Measurements from ENCODE around the gene ZNF175. TPM values are rescaled to one million over a fixed set of nuclear protein-coding genes. Genes with fewer than 3 reads are reported as not detected.
A peak's percentile ranks its signal among the peaks of the same experiment; 100 is the strongest.

Gene ZNF175
- total RNA-seq, 1 donor from 2014 or later = 11.0 TPM

DNA sequence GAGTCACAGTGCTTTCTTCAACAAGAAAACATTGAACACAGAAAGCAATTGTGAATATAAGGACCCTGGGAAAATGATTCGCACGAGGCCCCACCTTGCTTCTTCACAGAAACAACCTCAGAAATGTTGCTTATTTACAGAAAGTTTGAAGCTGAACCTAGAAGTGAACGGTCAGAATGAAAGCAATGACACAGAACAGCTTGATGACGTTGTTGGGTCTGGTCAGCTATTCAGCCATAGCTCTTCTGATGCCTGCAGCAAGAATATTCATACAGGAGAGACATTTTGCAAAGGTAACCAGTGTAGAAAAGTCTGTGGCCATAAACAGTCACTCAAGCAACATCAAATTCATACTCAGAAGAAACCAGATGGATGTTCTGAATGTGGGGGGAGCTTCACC, 15.7 kb downstream of the ZNF175 start:
- no peak for DNase-seq (ENCODE audit: low spot score)
- Mint-ChIP-seq H3K4me1 (ENCODE audit: low read depth) (no peaks in the 10 kb centered on the region), H3K27me3 (ENCODE audit: low read depth) (no peaks in the 10 kb centered on the region), H3K27ac (no peak overlapping the region), H3K36me3 (ENCODE audit: low read depth) (peaks cover 75% of the 10 kb centered on the region), H3K9me3 (peaks cover 66% of the 10 kb centered on the region), H3K4me3 (ENCODE audit: low read depth) (no peak overlapping the region)
- intact Hi-C loops (cut with micrococcal nuclease) = no loop called here

DNA sequence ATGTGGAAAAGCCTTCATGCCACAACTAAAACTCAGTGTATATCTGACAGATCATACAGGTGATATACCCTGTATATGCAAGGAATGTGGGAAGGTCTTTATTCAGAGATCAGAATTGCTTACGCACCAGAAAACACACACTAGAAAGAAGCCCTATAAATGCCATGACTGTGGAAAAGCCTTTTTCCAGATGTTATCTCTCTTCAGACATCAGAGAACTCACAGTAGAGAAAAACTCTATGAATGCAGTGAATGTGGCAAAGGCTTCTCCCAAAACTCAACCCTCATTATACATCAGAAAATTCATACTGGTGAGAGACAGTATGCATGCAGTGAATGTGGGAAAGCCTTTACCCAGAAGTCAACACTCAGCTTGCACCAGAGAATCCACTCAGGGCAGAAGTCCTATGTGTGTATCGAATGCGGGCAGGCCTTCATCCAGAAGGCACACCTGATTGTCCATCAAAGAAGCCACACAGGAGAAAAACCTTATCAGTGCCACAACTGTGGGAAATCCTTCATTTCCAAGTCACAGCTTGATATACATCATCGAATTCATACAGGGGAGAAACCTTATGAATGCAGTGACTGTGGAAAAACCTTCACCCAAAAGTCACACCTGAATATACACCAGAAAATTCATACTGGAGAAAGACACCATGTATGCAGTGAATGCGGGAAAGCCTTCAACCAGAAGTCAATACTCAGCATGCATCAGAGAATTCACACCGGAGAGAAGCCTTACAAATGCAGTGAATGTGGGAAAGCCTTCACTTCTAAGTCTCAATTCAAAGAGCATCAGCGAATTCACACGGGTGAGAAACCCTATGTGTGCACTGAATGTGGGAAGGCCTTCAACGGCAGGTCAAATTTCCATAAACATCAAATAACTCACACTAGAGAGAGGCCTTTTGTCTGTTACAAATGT, 16.4 kb downstream of the ZNF175 start:
- Mint-ChIP-seq H3K4me1 (ENCODE audit: low read depth) (peaks cover 2% of the 10 kb centered on the region), H3K4me3 (ENCODE audit: low read depth) (no peak overlapping the region), H3K36me3 (ENCODE audit: low read depth) (peaks cover 68% of the 10 kb centered on the region), H3K27ac (no peak overlapping the region), H3K9me3 (peaks cover 66% of the 10 kb centered on the region), H3K27me3 (ENCODE audit: low read depth) (no peaks in the 10 kb centered on the region)
- DNase-seq (ENCODE audit: low spot score) = no peak
- intact Hi-C loops (cut with micrococcal nuclease) = no loop called here

- H3K27ac Mint-ChIP-seq = no peak overlapping the region
- H3K27me3 Mint-ChIP-seq (ENCODE audit: low read depth) = no peaks in the 10 kb centered on the region
- intact Hi-C loops (cut with micrococcal nuclease) = no loop called here
- no peak for DNase-seq (ENCODE audit: low spot score)
- H3K4me1 Mint-ChIP-seq (ENCODE audit: low read depth) = peaks cover 13% of the 10 kb centered on the region
- H3K9me3 Mint-ChIP-seq = peaks cover 53% of the 10 kb centered on the region
- H3K36me3 Mint-ChIP-seq (ENCODE audit: low read depth) = peaks cover 48% of the 10 kb centered on the region
- no peak overlapping the region for H3K4me3 Mint-ChIP-seq (ENCODE audit: low read depth)
These were observed 18.4 kb downstream of the ZNF175 start for GRCh38 chr19:51589511-51589910.

DNA sequence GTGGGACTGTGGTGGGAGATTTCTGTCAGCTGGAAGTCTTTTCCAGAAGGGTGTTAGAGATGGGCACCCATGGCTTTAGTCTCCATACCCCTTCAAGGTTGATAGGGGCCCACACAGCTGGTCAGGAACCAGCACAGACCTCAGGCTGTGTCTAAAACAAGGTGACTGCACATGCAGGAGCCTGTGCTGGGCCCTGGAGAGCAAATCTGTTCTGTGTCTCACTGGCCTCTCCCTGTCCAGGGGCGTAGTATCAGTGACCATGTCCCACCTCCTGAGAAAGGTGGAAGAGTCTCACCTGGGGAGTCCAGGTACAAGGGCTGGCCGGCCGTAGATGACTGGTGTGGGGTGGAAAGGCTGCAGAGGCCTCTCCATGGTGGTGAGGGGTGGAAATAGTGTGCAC, 19.4 kb downstream of the ZNF175 start:
- no peaks in the 10 kb centered on the region for H3K27me3 Mint-ChIP-seq (ENCODE audit: low read depth)
- peaks cover 44% of the 10 kb centered on the region for H3K9me3 Mint-ChIP-seq
- H3K36me3 Mint-ChIP-seq (ENCODE audit: low read depth) = peaks cover 39% of the 10 kb centered on the region
- no peak overlapping the region for H3K27ac Mint-ChIP-seq
- no peak overlapping the region for H3K4me3 Mint-ChIP-seq (ENCODE audit: low read depth)
- peaks cover 20% of the 10 kb centered on the region for H3K4me1 Mint-ChIP-seq (ENCODE audit: low read depth)
- DNase-seq (ENCODE audit: low spot score) = no peak
- intact Hi-C loops (cut with micrococcal nuclease) = loop anchor here (5.0 kb wide), 1 partner anchor 483 kb away; the partner anchor contains the start of gene CTU1

DNA sequence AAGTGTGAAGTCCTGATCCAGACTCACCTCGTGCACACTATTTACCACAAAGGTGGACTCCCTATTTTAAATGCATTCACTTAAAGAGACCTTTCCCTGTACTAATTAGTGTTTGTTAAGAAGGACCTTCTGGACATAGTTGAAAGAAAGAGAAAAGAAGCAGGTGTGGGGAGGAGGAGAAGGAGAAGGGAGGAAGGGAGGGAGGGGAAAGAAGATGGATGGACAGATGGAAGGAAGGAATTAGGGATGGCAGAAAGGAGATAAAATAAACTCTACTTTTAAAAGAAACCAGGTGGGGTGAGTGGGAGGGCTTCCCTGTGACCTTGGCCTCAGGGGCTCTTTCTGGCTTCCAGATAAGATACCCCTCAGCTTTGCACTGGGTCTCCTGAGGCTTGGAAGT, 21.4 kb downstream of the ZNF175 start:
- Mint-ChIP-seq H3K4me1 (ENCODE audit: low read depth) (peaks cover 20% of the 10 kb centered on the region), H3K36me3 (ENCODE audit: low read depth) (peaks cover 18% of the 10 kb centered on the region), H3K4me3 (ENCODE audit: low read depth) (peak overlapping the region; percentile 51), H3K9me3 (peaks cover 23% of the 10 kb centered on the region), H3K27ac (no peak overlapping the region), H3K27me3 (ENCODE audit: low read depth) (peaks cover 6% of the 10 kb centered on the region)
- DNase-seq (ENCODE audit: low spot score) = no peak
- intact Hi-C loops (cut with micrococcal nuclease) = loop anchor here (5.0 kb wide), 1 partner anchor 485 kb away; the partner anchor contains the start of gene CTU1

- Mint-ChIP-seq H3K36me3 (ENCODE audit: low read depth) (peaks cover 11% of the 10 kb centered on the region), H3K4me3 (ENCODE audit: low read depth) (peak overlapping the region; percentile 89), H3K4me1 (ENCODE audit: low read depth) (peaks cover 20% of the 10 kb centered on the region), H3K27ac (peak overlapping the region; percentile 80), H3K27me3 (ENCODE audit: low read depth) (peaks cover 6% of the 10 kb centered on the region), H3K9me3 (peaks cover 15% of the 10 kb centered on the region)
- intact Hi-C loops (cut with micrococcal nuclease) = loop anchor here (5.0 kb wide), 1 partner anchor 486 kb away; the partner anchor contains the start of gene CTU1
- DNase-seq (ENCODE audit: low spot score) = no peak
These were observed 22.2 kb downstream of the ZNF175 start for GRCh38 chr19:51593138-51593890.

GRCh38 chr19:51593969-51594773, 23.1 kb downstream of the ZNF175 start:
- Mint-ChIP-seq H3K4me3 (ENCODE audit: low read depth) (peak overlapping the region; percentile 89), H3K9me3 (peaks cover 8% of the 10 kb centered on the region), H3K27ac (peak overlapping the region; percentile 80), H3K27me3 (ENCODE audit: low read depth) (peaks cover 6% of the 10 kb centered on the region), H3K36me3 (ENCODE audit: low read depth) (peaks cover 7% of the 10 kb centered on the region), H3K4me1 (ENCODE audit: low read depth) (peaks cover 20% of the 10 kb centered on the region)
- intact Hi-C loops (cut with micrococcal nuclease) = loop anchor here (1.0 to 5.0 kb wide), 3 partner anchors 23 to 487 kb away; partner anchors contain the start of genes CTU1 and ZNF175
- DNase-seq (ENCODE audit: low spot score) = peak; percentile 95

DNA sequence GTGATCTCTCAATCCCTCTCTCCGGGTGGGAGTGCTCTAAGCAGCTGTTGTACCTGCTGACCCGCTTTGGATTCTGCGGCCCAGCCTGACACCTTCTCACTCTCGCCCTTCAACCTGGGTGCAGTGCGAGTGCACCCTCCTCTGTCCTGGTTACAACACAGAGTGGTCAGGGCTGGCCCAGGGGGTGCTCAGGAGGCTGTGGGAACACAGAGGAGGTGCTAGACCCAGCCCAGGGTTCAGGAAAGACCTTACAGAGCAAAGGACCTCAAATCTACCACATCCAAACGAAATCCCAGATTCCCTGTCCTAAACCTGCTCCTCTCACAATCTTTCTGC, 23.7 kb downstream of the ZNF175 start:
- Mint-ChIP-seq H3K9me3 (peaks cover 2% of the 10 kb centered on the region), H3K27ac (peak overlapping the region; percentile 80), H3K4me3 (ENCODE audit: low read depth) (peak overlapping the region; percentile 89), H3K27me3 (ENCODE audit: low read depth) (peaks cover 6% of the 10 kb centered on the region), H3K4me1 (ENCODE audit: low read depth) (peaks cover 20% of the 10 kb centered on the region), H3K36me3 (ENCODE audit: low read depth) (peaks cover 2% of the 10 kb centered on the region)
- DNase-seq (ENCODE audit: low spot score) = no peak
- intact Hi-C loops (cut with micrococcal nuclease) = loop anchor here (1.0 to 5.0 kb wide), 3 partner anchors 23 to 487 kb away; partner anchors contain the start of genes CTU1 and ZNF175

DNA sequence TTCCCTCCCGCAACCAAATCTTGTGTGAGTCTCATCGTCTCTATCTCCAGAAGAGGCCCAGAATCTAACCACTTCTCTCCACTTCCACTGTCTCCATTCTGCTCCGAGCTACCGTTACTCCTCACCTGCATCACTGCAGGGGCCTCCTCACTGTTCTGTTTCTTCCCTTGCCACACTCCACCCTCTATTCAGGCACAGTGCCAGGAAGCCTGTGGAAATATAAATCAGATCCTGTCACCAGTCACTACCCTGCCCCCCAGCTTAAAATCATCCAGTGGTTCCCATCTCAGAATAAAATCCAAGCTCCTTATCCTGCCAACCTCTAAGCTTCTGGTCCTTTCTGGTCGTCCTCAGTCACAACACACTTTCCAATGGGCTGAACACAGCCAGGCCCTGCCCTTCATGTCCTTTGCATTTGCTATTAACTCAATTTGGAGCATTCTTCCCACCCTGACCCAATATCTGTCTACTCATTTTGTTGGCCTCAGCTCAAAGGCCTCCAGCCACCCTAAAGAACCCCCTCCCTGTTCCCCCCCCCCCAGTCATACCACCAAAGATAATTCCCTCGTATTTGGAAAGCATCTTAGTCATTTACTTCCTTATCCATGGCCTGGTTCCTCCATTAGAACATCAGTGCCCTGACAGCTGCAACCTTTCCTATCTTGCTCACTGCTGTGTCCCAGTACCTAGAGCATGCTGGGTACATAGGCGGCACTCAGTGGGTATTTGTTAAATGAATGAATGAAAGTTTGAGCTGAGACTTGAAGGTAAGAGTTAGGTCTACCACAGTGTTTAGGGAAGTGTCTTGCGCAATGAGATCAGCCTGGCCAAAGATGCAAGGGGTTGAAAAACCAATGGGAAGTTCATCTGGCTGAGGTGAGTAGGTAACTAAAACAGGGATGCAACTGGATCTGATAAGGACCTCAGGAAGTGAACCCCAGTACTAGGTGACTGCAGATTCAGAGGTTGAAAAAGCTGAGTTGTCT, 24.4 kb downstream of the ZNF175 start:
- peak overlapping the region; percentile 89 for H3K4me3 Mint-ChIP-seq (ENCODE audit: low read depth)
- no peaks in the 10 kb centered on the region for H3K36me3 Mint-ChIP-seq (ENCODE audit: low read depth)
- peaks cover 20% of the 10 kb centered on the region for H3K4me1 Mint-ChIP-seq (ENCODE audit: low read depth)
- peaks cover 12% of the 10 kb centered on the region for H3K27me3 Mint-ChIP-seq (ENCODE audit: low read depth)
- no peak for DNase-seq (ENCODE audit: low spot score)
- H3K9me3 Mint-ChIP-seq = no peaks in the 10 kb centered on the region
- intact Hi-C loops (cut with micrococcal nuclease) = loop anchor here (2.0 kb wide), 1 partner anchor 49 kb away; no protein-coding TSS in a partner anchor
- H3K27ac Mint-ChIP-seq = peak overlapping the region; percentile 36

DNA sequence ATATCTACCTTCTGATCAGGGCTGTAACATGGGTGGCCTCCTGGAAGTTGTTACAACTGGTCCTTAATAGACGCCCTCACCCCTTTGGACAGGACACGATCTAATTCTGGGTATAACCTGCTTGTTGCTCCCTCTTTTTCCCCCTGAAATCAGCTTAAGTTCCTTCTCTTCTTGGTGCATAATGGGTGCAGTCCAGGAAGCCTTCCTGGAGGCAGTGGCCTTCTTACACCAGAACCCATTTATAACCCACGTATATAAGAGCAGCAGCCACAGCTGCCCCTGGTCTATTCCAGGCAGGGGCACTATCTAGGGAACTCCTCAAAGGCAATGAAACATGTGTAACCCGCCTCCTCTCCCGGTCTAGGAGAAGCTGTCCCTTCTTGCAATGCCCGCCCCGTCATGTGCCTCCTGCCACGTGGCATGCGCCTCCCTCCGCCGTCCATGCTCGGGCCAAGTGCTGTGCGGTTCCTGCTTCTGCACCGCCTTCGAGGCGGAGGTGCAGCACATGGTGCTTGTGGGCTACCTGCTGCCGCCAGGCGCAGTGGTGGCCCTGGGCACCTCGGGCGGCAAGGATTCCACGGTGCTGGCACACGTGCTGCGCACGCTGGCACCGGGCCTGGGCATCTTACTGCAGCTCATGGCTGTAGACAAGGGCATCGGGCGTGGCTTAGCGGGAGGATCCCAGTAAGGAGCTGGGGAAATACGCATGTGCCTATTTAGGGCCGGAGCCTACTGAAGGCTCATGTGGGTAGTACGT, 27.3 kb downstream of the ZNF175 start:
- Mint-ChIP-seq H3K27me3 (ENCODE audit: low read depth) (peaks cover 26% of the 10 kb centered on the region), H3K27ac (no peak overlapping the region), H3K9me3 (no peaks in the 10 kb centered on the region), H3K4me3 (ENCODE audit: low read depth) (no peak overlapping the region), H3K4me1 (ENCODE audit: low read depth) (peaks cover 16% of the 10 kb centered on the region), H3K36me3 (ENCODE audit: low read depth) (no peaks in the 10 kb centered on the region)
- no peak for DNase-seq (ENCODE audit: low spot score)
- intact Hi-C loops (cut with micrococcal nuclease) = no loop called here

DNA sequence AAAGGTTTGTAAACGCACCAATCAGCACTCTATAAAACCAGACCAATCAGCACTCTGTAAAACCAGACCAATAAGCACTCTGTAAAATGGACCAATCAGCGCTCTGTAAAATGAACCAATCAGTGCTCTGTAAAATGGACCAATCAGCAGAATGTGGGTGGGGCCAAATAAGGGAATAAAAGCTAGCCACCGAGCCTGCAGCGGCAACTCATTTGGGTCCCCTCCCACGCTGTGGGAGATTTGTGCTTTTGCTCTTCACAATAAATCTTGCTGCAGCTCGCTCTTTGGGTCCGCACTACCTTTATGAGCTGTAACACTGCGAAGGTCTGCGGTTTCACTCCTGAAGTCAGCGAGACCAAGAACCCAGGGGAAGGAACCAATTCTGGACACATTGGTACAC, 28.0 kb downstream of the ZNF175 start:
- Mint-ChIP-seq H3K4me1 (ENCODE audit: low read depth) (peaks cover 9% of the 10 kb centered on the region), H3K36me3 (ENCODE audit: low read depth) (no peaks in the 10 kb centered on the region), H3K4me3 (ENCODE audit: low read depth) (no peak overlapping the region), H3K9me3 (no peaks in the 10 kb centered on the region), H3K27me3 (ENCODE audit: low read depth) (peaks cover 26% of the 10 kb centered on the region), H3K27ac (no peak overlapping the region)
- intact Hi-C loops (cut with micrococcal nuclease) = no loop called here
- DNase-seq (ENCODE audit: low spot score) = no peak

All from activated T-helper 2 cell treated with anti-CD3 and anti-CD28 coated beads, Interferon-gamma antibody, Interleukin-2, Interleukin-4, amounts not matched to agents 10 μg/mL and 5 μg/mL and 100 μg/mL, durations not matched to agents 14 hours and 24 hours and 36 hours (primary cell).